PC-9 (cell line): ENCODE measurements around the gene TTLL5. TPM values are rescaled to one million over a fixed set of nuclear protein-coding genes. Genes with fewer than 3 reads are reported as not detected.

Experiments
- BruUV-seq: library from RNA; stranded (reverse); fragments of 400-500 nt; replicated peaks from 2 replicates; lab custom pipeline; 2021; lab: Mats Ljungman, UMichigan
- CTCF ChIA-PET: fragments of 300-600 bp; sonication (Branson Sonifier 250); formaldehyde crosslinking; loops from one replicate; lab custom pipeline; 2022; ENCODE audit warnings: antibody characterized with exemption; lab: Charles Lee
- POLR2A ChIA-PET: fragments of 300-600 bp; sonication (Branson Sonifier 250); formaldehyde crosslinking; loops from one replicate; lab custom pipeline; 2022; ENCODE audit warnings: antibody characterized with exemption; ENCODE audit not compliant: unreplicated experiment; lab: Charles Lee
- DNase-seq, 2 experiments: peaks; one replicate each; pipeline versions ENCODE4 v3.0.0 to v3.0.0-alpha.2; 2015 to 2022; ENCODE audit warnings: mixed read lengths in 1 of 2
- H2AFZ ChIP-seq: fragments of 200-600 bp; sonication (generic); 2 replicates; pipeline ENCODE4 v1.8.1; 2017; ENCODE audit warnings: antibody characterized with exemption
- H3F3A ChIP-seq: fragments of 200-600 bp; sonication (generic); 2 replicates; pipeline ENCODE4 v1.8.1; 2017; ENCODE audit warnings: antibody characterized with exemption, mild to moderate bottlenecking, low read depth; ENCODE audit not compliant: insufficient read depth
- H3K27ac ChIP-seq: fragments of 200-600 bp; sonication (generic); 2 replicates; pipeline ENCODE4 v1.6.1; 2016; ENCODE audit warnings: mixed run types
- H3K27me3 ChIP-seq: fragments of 200-600 bp; sonication (generic); 2 replicates; pipeline ENCODE4 v1.6.1; 2016; ENCODE audit warnings: low read depth, mixed run types; ENCODE audit not compliant: insufficient read depth
- H3K36me3 ChIP-seq: fragments of 200-600 bp; sonication (generic); 2 replicates; pipeline ENCODE4 v1.6.1; 2016; ENCODE audit warnings: low read depth, mixed run types
- H3K4me1 ChIP-seq: fragments of 200-600 bp; sonication (generic); replicated peaks from 2 replicates; pipeline ENCODE4 v1.6.1; 2016; ENCODE audit warnings: mixed run types; ENCODE audit not compliant: insufficient read depth
- H3K4me2 ChIP-seq: fragments of 200-600 bp; sonication (generic); 2 replicates; pipeline ENCODE4 v1.6.1; 2017; ENCODE audit warnings: mixed run types
- H3K4me3 ChIP-seq: fragments of 200-600 bp; sonication (generic); 2 replicates; pipeline ENCODE4 v1.6.1; 2016; ENCODE audit warnings: mixed run types
- H3K79me2 ChIP-seq: fragments of 200-600 bp; sonication (generic); 2 replicates; pipeline ENCODE4 v1.6.1; 2017; ENCODE audit warnings: low read depth, mixed run types
- H3K9me2 ChIP-seq: fragments of 200-600 bp; sonication (generic); 2 replicates; pipeline ENCODE4 v1.8.1; 2017; ENCODE audit warnings: mild to moderate bottlenecking; ENCODE audit not compliant: insufficient read depth
- H3K9me3 ChIP-seq: fragments of 200-600 bp; sonication (generic); 2 replicates; pipeline ENCODE4 v1.8.1; 2016; ENCODE audit warnings: low read depth; ENCODE audit not compliant: insufficient read depth
- H4K20me1 ChIP-seq: fragments of 200-600 bp; sonication (generic); 2 replicates; pipeline ENCODE4 v1.8.1; 2017; ENCODE audit not compliant: insufficient read depth
- CTCF ChIP-seq: fragments of 200-600 bp; sonication (generic); conservative IDR thresholded peaks from 2 replicates; pipeline ENCODE4 v1.6.1; 2017; ENCODE audit warnings: mixed run types, antibody characterized with exemption, mild to moderate bottlenecking, moderate library complexity
- EZH2 ChIP-seq: fragments of 200-600 bp; sonication (generic); IDR thresholded peaks from 2 replicates; pipeline ENCODE4 v1.8.0; 2017; ENCODE audit warnings: antibody characterized with exemption, low read depth
- intact Hi-C: fragments of 100-400 bp; cut with micrococcal nuclease; formaldehyde crosslinking; loops from one replicate; pipeline ENCODE4 v1.10.0; 2022; ENCODE audit not compliant: unreplicated experiment
- total RNA-seq: library from RNA; stranded (reverse); gene quantifications from 2 replicates; pipeline ENCODE4 v1.2.3, GENCODE V29; 2021

TTLL5 gene
- total RNA-seq, 1 experiment from 2014 or later = 75.3 TPM

GRCh38 chr14:75752086-75752485, 91.0 kb downstream of the TTLL5 start:
- no peaks in the 10 kb centered on the region for H3K27me3 ChIP-seq
- no peak for TF ChIP-seq EZH2
- TF ChIP-seq CTCF = no peak
- no peaks in the 10 kb centered on the region; the same call in 1 of the 2 replicates for H4K20me1 ChIP-seq
- H3K79me2 ChIP-seq = no peaks in the 10 kb centered on the region
- no peaks in the 10 kb centered on the region for H3K9me3 ChIP-seq
- no peak overlapping the region for H3K4me3 ChIP-seq
- H3K9me2 ChIP-seq = no peaks in the 10 kb centered on the region
- ChIA-PET POLR2A (no interaction called here), CTCF (no interaction called here)
- BruUV-seq = no TSS peak
- H3K27ac ChIP-seq = no peak overlapping the region
- no peaks in the 10 kb centered on the region for H3K4me1 ChIP-seq
- intact Hi-C loops = no loop called here
- H2AFZ ChIP-seq = no peak overlapping the region
- peaks cover 16% of the 10 kb centered on the region; the same call in 1 of the 2 replicates for H3K36me3 ChIP-seq
- peaks cover 5% of the 10 kb centered on the region; the same call in 1 of the 2 replicates for H3F3A ChIP-seq
- no peak overlapping the region for H3K4me2 ChIP-seq
- no peak for DNase-seq

- no peak overlapping the region for H3K4me2 ChIP-seq
- peaks cover 11% of the 10 kb centered on the region; the same call in 1 of the 2 replicates for H3K36me3 ChIP-seq
- no peaks in the 10 kb centered on the region for H3K27me3 ChIP-seq
- intact Hi-C loops = no loop called here
- no peaks in the 10 kb centered on the region for H3F3A ChIP-seq
- no peak for DNase-seq
- H3K4me1 ChIP-seq = no peaks in the 10 kb centered on the region
- CTCF ChIA-PET = no interaction called here
- no peaks in the 10 kb centered on the region; the same call in 1 of the 2 replicates for H4K20me1 ChIP-seq
- H3K27ac ChIP-seq = no peak overlapping the region
- no peak overlapping the region for H3K4me3 ChIP-seq
- no peaks in the 10 kb centered on the region for H3K79me2 ChIP-seq
- H3K9me2 ChIP-seq = no peaks in the 10 kb centered on the region
- BruUV-seq = no TSS peak
- no peak overlapping the region for H2AFZ ChIP-seq
- no peaks in the 10 kb centered on the region for H3K9me3 ChIP-seq
- TF ChIP-seq EZH2 (no peak), CTCF (no peak)
- POLR2A ChIA-PET = no interaction called here
These were observed 92.0 kb downstream of the TTLL5 start for GRCh38 chr14:75752907-75753594.

GRCh38 chr14:75753696-75754095, 92.7 kb downstream of the TTLL5 start:
- no peak overlapping the region for H3K4me3 ChIP-seq
- POLR2A ChIA-PET = no interaction called here
- no peaks in the 10 kb centered on the region for H3K9me3 ChIP-seq
- H4K20me1 ChIP-seq = no peaks in the 10 kb centered on the region; the same call in 1 of the 2 replicates
- CTCF ChIA-PET = no interaction called here
- H3K36me3 ChIP-seq = peaks cover 17% of the 10 kb centered on the region; the same call in 1 of the 2 replicates
- TF ChIP-seq EZH2 (no peak), CTCF (no peak)
- no peaks in the 10 kb centered on the region for H3K79me2 ChIP-seq
- H2AFZ ChIP-seq = no peak overlapping the region
- no peaks in the 10 kb centered on the region for H3K27me3 ChIP-seq
- H3F3A ChIP-seq = no peaks in the 10 kb centered on the region
- DNase-seq = no peak
- H3K27ac ChIP-seq = no peak overlapping the region
- intact Hi-C loops = no loop called here
- H3K4me2 ChIP-seq = no peak overlapping the region
- H3K9me2 ChIP-seq = no peaks in the 10 kb centered on the region
- no TSS peak for BruUV-seq
- no peaks in the 10 kb centered on the region for H3K4me1 ChIP-seq
